ENCODE results near the gene ADA.

GRCh38 chr20:44599715-44600114, 51.8 kb downstream of the ADA start:
- TF ChIP-seq CTCF (IDR thresholded peaks at IDR 0.05; ENCODE audit: borderline replicate concordance, extremely low read depth, low read length, poor library complexity, severe bottlenecking) (no peak), EZH2 (IDR thresholded peaks at IDR 0.05; ENCODE audit: borderline replicate concordance, low read depth, low read length, severe bottlenecking) (no peak)
